SK-N-SH treated with all-trans-retinoic acid at 6 μM for 48 hours (cell line): Measurements from ENCODE around the gene HOXB1.

Source experiments
- ATAC-seq: fragments of 200-7000 bp; cut with Tn5 transposase; 3 replicates; pipeline ENCODE4 v1.9.1; 2020; ENCODE audit warnings: mild to moderate bottlenecking, moderate library complexity
- ARNTL ChIP-seq: fragments of 450-650 bp; formaldehyde crosslinking; IDR thresholded peaks from 2 replicates; pipeline ENCODE4 v1.5.0; 2020; ENCODE audit warnings: low read depth, mild to moderate bottlenecking, moderate library complexity, borderline replicate concordance
- CREB5 ChIP-seq: fragments of 250-450 bp; sonication (Bioruptor Pico); IDR thresholded peaks from 2 replicates; pipeline ENCODE4 v1.5.1; 2020; ENCODE audit warnings: low read depth, mild to moderate bottlenecking, moderate library complexity
- CSDC2 ChIP-seq: fragments of 250-450 bp; sonication (Bioruptor Pico); IDR thresholded peaks from 2 replicates; pipeline ENCODE4 v1.5.0; 2020; ENCODE audit warnings: mild to moderate bottlenecking, moderate library complexity
- ESRRG ChIP-seq: fragments of 250-450 bp; sonication (Bioruptor Pico); IDR thresholded peaks from 2 replicates; pipeline ENCODE4 v1.6.1; 2021; ENCODE audit warnings: mild to moderate bottlenecking
- GLIS3 ChIP-seq: fragments of 250-450 bp; sonication (Bioruptor Pico); IDR thresholded peaks from 2 replicates; pipeline ENCODE4 v1.5.0; 2020; ENCODE audit warnings: mild to moderate bottlenecking, moderate library complexity
- ISL1 ChIP-seq: fragments of 250-450 bp; sonication (Bioruptor Pico); IDR thresholded peaks from 2 replicates; pipeline ENCODE4 v2.1.2; 2022; ENCODE audit warnings: mild to moderate bottlenecking, moderate library complexity
- OSR1 ChIP-seq: fragments of 250-450 bp; sonication (Bioruptor Pico); IDR thresholded peaks from 2 replicates; pipeline ENCODE4 v1.8.0; 2022; ENCODE audit warnings: moderate library complexity, mild to moderate bottlenecking, inconsistent platforms
- PATZ1 ChIP-seq: fragments of 250-450 bp; sonication (Bioruptor Pico); IDR thresholded peaks from 2 replicates; pipeline ENCODE4 v1.8.0; 2020; ENCODE audit warnings: mild to moderate bottlenecking, moderate library complexity, borderline replicate concordance
- PPARA ChIP-seq: fragments of 250-450 bp; sonication (Bioruptor Pico); IDR thresholded peaks from 2 replicates; pipeline ENCODE4 v1.5.0; 2020; ENCODE audit warnings: mild to moderate bottlenecking, borderline replicate concordance
- RARB ChIP-seq: fragments of 250-450 bp; sonication (Bioruptor Pico); IDR thresholded peaks from 2 replicates; pipeline ENCODE4 v1.8.0; 2021; ENCODE audit warnings: mild to moderate bottlenecking, moderate library complexity
- SNAI2 ChIP-seq: fragments of 250-450 bp; sonication (Bioruptor Pico); IDR thresholded peaks from 2 replicates; pipeline ENCODE4 v1.5.0; 2020; ENCODE audit warnings: mild to moderate bottlenecking, moderate library complexity
- TCF4 ChIP-seq: fragments of 250-450 bp; sonication (Bioruptor Pico); IDR thresholded peaks from 2 replicates; pipeline ENCODE4 v1.8.0; 2021; ENCODE audit warnings: mild to moderate bottlenecking, moderate library complexity, borderline replicate concordance
- TOX ChIP-seq: fragments of 250-450 bp; sonication (Bioruptor Pico); IDR thresholded peaks from 2 replicates; pipeline ENCODE4 v1.8.0; 2021; ENCODE audit warnings: mild to moderate bottlenecking, moderate library complexity, borderline replicate concordance
- TSHZ2 ChIP-seq: fragments of 250-450 bp; sonication (Bioruptor Pico); IDR thresholded peaks from 2 replicates; pipeline ENCODE4 v1.5.0; 2020; ENCODE audit warnings: mild to moderate bottlenecking, moderate library complexity
- ZC3H10 ChIP-seq: fragments of 250-450 bp; sonication (Bioruptor Pico); IDR thresholded peaks from 2 replicates; pipeline ENCODE4 v1.5.1; 2021; ENCODE audit warnings: mild to moderate bottlenecking, moderate library complexity
- ZFP3 ChIP-seq: fragments of 250-450 bp; sonication (Bioruptor Pico); IDR thresholded peaks from 2 replicates; pipeline ENCODE4 v1.5.0; 2020; ENCODE audit warnings: mild to moderate bottlenecking, moderate library complexity
- ZFP30 ChIP-seq: fragments of 450-650 bp; formaldehyde crosslinking; IDR thresholded peaks from 2 replicates; pipeline ENCODE4 v1.5.0; 2022; ENCODE audit warnings: mild to moderate bottlenecking, moderate library complexity
- ZNF565 ChIP-seq: fragments of 450-650 bp; formaldehyde crosslinking; conservative IDR thresholded peaks from 2 replicates; pipeline ENCODE4 v1.5.0; 2020; ENCODE audit warnings: low read depth, mild to moderate bottlenecking, moderate library complexity
- ZNF70 ChIP-seq: fragments of 450-650 bp; formaldehyde crosslinking; IDR thresholded peaks from 2 replicates; pipeline ENCODE4 v1.5.0; 2020; ENCODE audit warnings: mild to moderate bottlenecking, moderate library complexity

Gene HOXB1

GRCh38 chr17:48569674-48570324 lies 39.0 kb upstream of the HOXB1 start:
- no peak for TF ChIP-seq ZFP30
- no peak for TF ChIP-seq TOX (CRISPR knock-in tag)
- no peak for TF ChIP-seq GLIS3
- TF ChIP-seq PATZ1 (CRISPR knock-in tag) = no peak
- TF ChIP-seq ARNTL = no peak
- no peak for TF ChIP-seq ZNF70
- no peak for TF ChIP-seq TCF4 (CRISPR knock-in tag)
- TF ChIP-seq OSR1 (CRISPR knock-in tag) = no peak
- TF ChIP-seq ZFP3 = no peak
- TF ChIP-seq ZNF565 = no peak
- TF ChIP-seq CREB5 (CRISPR knock-in tag) = no peak
- TF ChIP-seq ISL1 (CRISPR knock-in tag) = no peak
- TF ChIP-seq CSDC2 (CRISPR knock-in tag) = no peak
- no peak for ATAC-seq

GRCh38 chr17:48569240-48569582 lies 38.4 kb upstream of the HOXB1 start:
- TF ChIP-seq PPARA (CRISPR knock-in tag) (no peak), TSHZ2 (CRISPR knock-in tag) (no peak), ZFP30 (no peak), PATZ1 (CRISPR knock-in tag) (no peak), GLIS3 (no peak), ZC3H10 (CRISPR knock-in tag) (no peak), ISL1 (CRISPR knock-in tag) (no peak), ZNF70 (no peak), TCF4 (CRISPR knock-in tag) (no peak), ESRRG (CRISPR knock-in tag) (no peak), RARB (no peak), CREB5 (CRISPR knock-in tag) (no peak)

GRCh38 chr17:48568499-48569239 lies 37.9 kb upstream of the HOXB1 start:
- no peak for TF ChIP-seq CREB5 (CRISPR knock-in tag)
- no peak for TF ChIP-seq SNAI2
- no peak for TF ChIP-seq ZC3H10 (CRISPR knock-in tag)
- no peak for TF ChIP-seq ZFP30
- ATAC-seq = no peak

More at GRCh38 chr17:48569240-48569582, 38.4 kb upstream of the HOXB1 start:
- ATAC-seq = no peak
